Measurements from ENCODE around the gene HSPA12B. TPM values are rescaled to one million over a fixed set of nuclear protein-coding genes. Genes with fewer than 3 reads are reported as not detected.

HSPA12B gene
- total and polyA plus RNA-seq, 2 of the 13 experiments (the other 11 are each of a cell fraction or from before 2014, with no cell fraction given) = 0.01 TPM; not detected in 1

DNA sequence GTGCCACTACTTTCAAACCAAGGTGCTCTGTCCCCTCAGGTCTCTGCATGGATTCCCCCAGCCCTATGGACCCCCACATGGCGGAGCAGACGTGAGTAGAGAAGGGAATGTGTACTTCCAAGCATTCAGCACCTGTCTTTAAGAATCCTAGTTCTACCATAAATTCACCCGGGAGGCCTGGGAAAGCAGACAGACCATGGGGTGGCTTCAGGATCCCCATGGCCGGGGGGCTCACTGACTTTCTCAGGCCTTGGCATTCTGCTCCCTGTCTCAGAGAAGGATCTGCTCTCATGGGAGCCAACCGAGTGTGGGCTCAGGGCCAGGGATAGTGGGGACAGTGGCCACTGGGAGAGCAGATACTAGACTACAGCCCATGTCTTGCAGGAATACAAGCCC is 65.9 kb downstream of the HSPA12B start (continued):
- TF ChIP-seq MTF2 (CRISPR knock-in tag; IDR thresholded peaks at IDR 0.05; ENCODE audit: borderline replicate concordance) = no peak
- TF ChIP-seq THAP9 (CRISPR knock-in tag; IDR thresholded peaks at IDR 0.05; ENCODE audit: borderline replicate concordance) = peak; percentile 10; the same call in 1 of the 2 replicates
- no peak for TF ChIP-seq SOX6 (IDR thresholded peaks at IDR 0.05)
- peak; percentile 39; the same call in 1 of the 2 replicates for TF ChIP-seq SOX6 (CRISPR knock-in tag; IDR thresholded peaks at IDR 0.05)
- TF ChIP-seq ZNF777 (CRISPR knock-in tag; IDR thresholded peaks at IDR 0.05) = no peak
- no peak for TF ChIP-seq SALL2 (CRISPR knock-in tag; IDR thresholded peaks at IDR 0.05)
- TF ChIP-seq PTBP1 (IDR thresholded peaks at IDR 0.05; ENCODE audit: low read depth, low read length, poor library complexity, severe bottlenecking) = no peak
- TF ChIP-seq ARNTL (CRISPR knock-in tag; IDR thresholded peaks at IDR 0.05) = no peak
- no peak for TF ChIP-seq U2AF1 (optimal IDR thresholded peaks at IDR 0.05; ENCODE audit: low read depth, low read length)
- no peak for TF ChIP-seq TSC22D2 (CRISPR knock-in tag; IDR thresholded peaks at IDR 0.05; ENCODE audit: borderline replicate concordance)
- no peak for TF ChIP-seq ZNF564 (CRISPR knock-in tag; IDR thresholded peaks at IDR 0.05)
- TF ChIP-seq ZNF574 (CRISPR knock-in tag; IDR thresholded peaks at IDR 0.05) = no peak; the same call in 1 of the 2 replicates
- no peak for TF ChIP-seq ZNF33B (CRISPR knock-in tag; IDR thresholded peaks at IDR 0.05)
- TF ChIP-seq ZNF607 (CRISPR knock-in tag; IDR thresholded peaks at IDR 0.05; ENCODE audit: borderline replicate concordance) = 0 out of 2 replicates have a peak, but pooled peaks have one; percentile 28
- TF ChIP-seq, protein P1, sequence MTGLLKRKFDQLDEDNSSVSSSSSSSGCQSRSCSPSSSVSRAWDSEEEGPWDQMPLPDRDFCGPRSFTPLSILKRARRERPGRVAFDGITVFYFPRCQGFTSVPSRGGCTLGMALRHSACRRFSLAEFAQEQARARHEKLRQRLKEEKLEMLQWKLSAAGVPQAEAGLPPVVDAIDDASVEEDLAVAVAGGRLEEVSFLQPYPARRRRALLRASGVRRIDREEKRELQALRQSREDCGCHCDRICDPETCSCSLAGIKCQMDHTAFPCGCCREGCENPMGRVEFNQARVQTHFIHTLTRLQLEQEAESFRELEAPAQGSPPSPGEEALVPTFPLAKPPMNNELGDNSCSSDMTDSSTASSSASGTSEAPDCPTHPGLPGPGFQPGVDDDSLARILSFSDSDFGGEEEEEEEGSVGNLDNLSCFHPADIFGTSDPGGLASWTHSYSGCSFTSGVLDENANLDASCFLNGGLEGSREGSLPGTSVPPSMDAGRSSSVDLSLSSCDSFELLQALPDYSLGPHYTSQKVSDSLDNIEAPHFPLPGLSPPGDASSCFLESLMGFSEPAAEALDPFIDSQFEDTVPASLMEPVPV (CRISPR knock-in tag; IDR thresholded peaks at IDR 0.05) = no peak
- TF ChIP-seq BRCA1 (CRISPR knock-in tag; IDR thresholded peaks at IDR 0.05) = no peak
- TF ChIP-seq REPIN1 (CRISPR knock-in tag; IDR thresholded peaks at IDR 0.05; ENCODE audit: borderline replicate concordance, low read depth) = 0 out of 2 replicates have a peak, but pooled peaks have one; percentile 40
- TF ChIP-seq ZBTB14 (CRISPR knock-in tag; IDR thresholded peaks at IDR 0.05) = no peak
- TF ChIP-seq, protein P2, sequence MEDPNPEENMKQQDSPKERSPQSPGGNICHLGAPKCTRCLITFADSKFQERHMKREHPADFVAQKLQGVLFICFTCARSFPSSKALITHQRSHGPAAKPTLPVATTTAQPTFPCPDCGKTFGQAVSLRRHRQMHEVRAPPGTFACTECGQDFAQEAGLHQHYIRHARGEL (CRISPR knock-in tag; IDR thresholded peaks at IDR 0.05) = no peak
- no peak for TF ChIP-seq ZBTB43 (CRISPR knock-in tag; conservative IDR thresholded peaks at IDR 0.05)

Data from HepG2 (cell line).